ENCODE results near the gene TBC1D22B. TPM values are rescaled to one million over a fixed set of nuclear protein-coding genes. Genes with fewer than 3 reads are reported as not detected.

Gene TBC1D22B
- total RNA-seq, 1 experiment from 2014 or later: 12.9 TPM

GRCh38 chr6:37362101-37362828, 104.7 kb downstream of the TBC1D22B start:
- no peak overlapping the region for H2BK12ac ChIP-seq (ENCODE audit: insufficient read length, low read depth, low read length)
- no peak overlapping the region for H2BK15ac ChIP-seq (ENCODE audit: low read depth, low read length)
- H3K9me3 ChIP-seq (ENCODE audit: control insufficient read depth, low read depth, low read length): no peaks in the 10 kb centered on the region
- H4K8ac ChIP-seq (replicated peaks; ENCODE audit: insufficient read length, low read depth, low read length): no peak overlapping the region
- H3K9ac ChIP-seq (ENCODE audit: extremely low read depth, insufficient read length, low read length): no peak overlapping the region
- no peak overlapping the region for H2AFZ ChIP-seq (ENCODE audit: low read length)
- H3K27me3 ChIP-seq (ENCODE audit: insufficient read depth, low read length): no peaks in the 10 kb centered on the region
- no peak overlapping the region for H3K4me3 Mint-ChIP-seq
- H3K4me2 ChIP-seq (ENCODE audit: insufficient read depth, insufficient read length, low read length): no peak overlapping the region
- H3K27ac ChIP-seq (ENCODE audit: insufficient read length, low read depth, low read length): no peak overlapping the region
- H3K79me1 ChIP-seq (ENCODE audit: insufficient read depth, low read depth, low read length, poor library complexity, severe bottlenecking): no peaks in the 10 kb centered on the region
- H4K91ac ChIP-seq (ENCODE audit: insufficient read length, low read depth, low read length): no peak overlapping the region
- H3K23me2 ChIP-seq (ENCODE audit: insufficient read length, low read depth, low read length, poor library complexity, severe bottlenecking): no peaks in the 10 kb centered on the region
- no peak overlapping the region for H2AK5ac ChIP-seq (ENCODE audit: insufficient read length, low read length)
- no peaks in the 10 kb centered on the region for H3K9me3 Mint-ChIP-seq
- DNase-seq: no peak
- no peak overlapping the region for H2BK5ac ChIP-seq (ENCODE audit: insufficient read length, low read length)
- TF ChIP-seq CTCF (conservative IDR thresholded peaks at IDR 0.05): no peak
- H3K27me3 Mint-ChIP-seq (ENCODE audit: low read depth): no peaks in the 10 kb centered on the region
- H2BK120ac ChIP-seq (ENCODE audit: low read depth, low read length, poor library complexity, severe bottlenecking): no peak overlapping the region
- H2BK20ac ChIP-seq (ENCODE audit: low read depth, low read length, poor library complexity, severe bottlenecking): no peak overlapping the region
- no CpG with 5 or more reads among the region's 2 CpGs for WGBS (ENCODE audit: extremely low coverage, insufficient read length, low lambda C conversion rate)
- no peak overlapping the region for H3T11ph ChIP-seq (ENCODE audit: low read length)
- no peak overlapping the region for H4K5ac ChIP-seq (ENCODE audit: insufficient read length, low read depth, low read length)
- no peaks in the 10 kb centered on the region for H4K20me1 ChIP-seq (ENCODE audit: control insufficient read depth, insufficient read depth, insufficient read length)
- H3K36me3 Mint-ChIP-seq (ENCODE audit: insufficient read depth in 1 of 3, low read depth in 3 of 3): peaks cover 5 to 24% (median 15%) of the 10 kb centered on the region in 3 experiments; a peak in 6 of 7 replicates
- no peaks in the 10 kb centered on the region; the same call in 1 of the 2 replicates for H3K79me2 ChIP-seq (ENCODE audit: insufficient read depth, low read length)
- no peaks in the 10 kb centered on the region; the same call in 1 of the 2 replicates for H3K4me1 ChIP-seq (ENCODE audit: insufficient read depth, low read length)
- H3K18ac ChIP-seq (ENCODE audit: insufficient read length, low read depth, low read length): no peak overlapping the region
- H3K56ac ChIP-seq (ENCODE audit: insufficient read length, low read depth, low read length): no peak overlapping the region
- H3K4ac ChIP-seq (ENCODE audit: low read depth, low read length): no peak overlapping the region
- H3K4me1 Mint-ChIP-seq: peaks cover 4 to 7% of the 10 kb centered on the region in 2 experiments
- no peak overlapping the region for H3K27ac Mint-ChIP-seq
- no peak overlapping the region for H3K14ac ChIP-seq (ENCODE audit: insufficient read depth, low read length)
- no peak overlapping the region for H3K23ac ChIP-seq (ENCODE audit: insufficient read length, low read depth, low read length)
